ENCODE results near the gene TRAPPC10.

DNA sequence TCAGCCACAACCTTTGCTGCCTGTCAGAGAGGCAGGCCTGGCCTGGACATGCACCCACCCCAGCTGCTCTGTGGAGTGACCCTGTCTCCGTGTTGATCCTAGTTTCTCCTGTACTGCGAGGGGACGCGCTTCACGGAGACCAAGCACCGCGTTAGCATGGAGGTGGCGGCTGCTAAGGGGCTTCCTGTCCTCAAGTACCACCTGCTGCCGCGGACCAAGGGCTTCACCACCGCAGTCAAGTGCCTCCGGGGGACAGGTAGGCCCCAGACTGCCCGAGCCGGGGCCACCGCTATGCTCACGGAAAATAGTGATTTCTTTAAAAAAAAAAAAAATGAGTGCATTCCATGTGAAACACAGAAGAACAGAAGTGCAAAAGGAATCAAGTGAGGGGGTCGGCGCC is 41.6 kb upstream of the TRAPPC10 start:
- TF ChIP-seq, protein P1, sequence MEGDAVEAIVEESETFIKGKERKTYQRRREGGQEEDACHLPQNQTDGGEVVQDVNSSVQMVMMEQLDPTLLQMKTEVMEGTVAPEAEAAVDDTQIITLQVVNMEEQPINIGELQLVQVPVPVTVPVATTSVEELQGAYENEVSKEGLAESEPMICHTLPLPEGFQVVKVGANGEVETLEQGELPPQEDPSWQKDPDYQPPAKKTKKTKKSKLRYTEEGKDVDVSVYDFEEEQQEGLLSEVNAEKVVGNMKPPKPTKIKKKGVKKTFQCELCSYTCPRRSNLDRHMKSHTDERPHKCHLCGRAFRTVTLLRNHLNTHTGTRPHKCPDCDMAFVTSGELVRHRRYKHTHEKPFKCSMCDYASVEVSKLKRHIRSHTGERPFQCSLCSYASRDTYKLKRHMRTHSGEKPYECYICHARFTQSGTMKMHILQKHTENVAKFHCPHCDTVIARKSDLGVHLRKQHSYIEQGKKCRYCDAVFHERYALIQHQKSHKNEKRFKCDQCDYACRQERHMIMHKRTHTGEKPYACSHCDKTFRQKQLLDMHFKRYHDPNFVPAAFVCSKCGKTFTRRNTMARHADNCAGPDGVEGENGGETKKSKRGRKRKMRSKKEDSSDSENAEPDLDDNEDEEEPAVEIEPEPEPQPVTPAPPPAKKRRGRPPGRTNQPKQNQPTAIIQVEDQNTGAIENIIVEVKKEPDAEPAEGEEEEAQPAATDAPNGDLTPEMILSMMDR (IDR thresholded peaks at IDR 0.05; ENCODE audit: low read depth, low read length), result no peak
- no peak for TF ChIP-seq EZH2phosphoT487 (IDR thresholded peaks at IDR 0.05; ENCODE audit: low read depth)

All from OCI-LY3 (cell line).